Measurements from ENCODE around the gene KLK10.

Gene KLK10

GRCh38 chr19:50963381-50963780, 56.1 kb downstream of the KLK10 start:
- no peak for DNase-seq
